Measurements from ENCODE around the gene NFAT5.

DNA sequence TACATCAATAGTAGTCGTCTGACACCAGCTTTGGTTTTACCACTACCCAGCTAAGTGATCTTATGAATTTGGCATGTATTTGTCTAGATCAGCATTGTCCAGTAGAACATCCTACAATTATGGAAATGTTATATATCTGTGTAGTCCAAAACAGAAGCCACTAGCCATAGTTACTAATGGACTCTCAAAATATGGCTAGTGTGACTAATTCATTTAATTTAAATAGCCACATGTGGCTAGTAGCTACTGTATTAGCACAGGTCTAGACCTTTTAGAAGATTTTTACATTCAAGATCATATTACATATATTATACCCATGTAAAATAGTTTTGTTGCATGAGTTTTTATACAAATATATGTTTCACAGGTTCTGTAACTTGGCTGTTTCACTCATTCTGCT is 27.0 kb upstream of the NFAT5 start:
- TF ChIP-seq POLR2A (IDR thresholded peaks at IDR 0.05), result no peak
- TF ChIP-seq, protein P1, sequence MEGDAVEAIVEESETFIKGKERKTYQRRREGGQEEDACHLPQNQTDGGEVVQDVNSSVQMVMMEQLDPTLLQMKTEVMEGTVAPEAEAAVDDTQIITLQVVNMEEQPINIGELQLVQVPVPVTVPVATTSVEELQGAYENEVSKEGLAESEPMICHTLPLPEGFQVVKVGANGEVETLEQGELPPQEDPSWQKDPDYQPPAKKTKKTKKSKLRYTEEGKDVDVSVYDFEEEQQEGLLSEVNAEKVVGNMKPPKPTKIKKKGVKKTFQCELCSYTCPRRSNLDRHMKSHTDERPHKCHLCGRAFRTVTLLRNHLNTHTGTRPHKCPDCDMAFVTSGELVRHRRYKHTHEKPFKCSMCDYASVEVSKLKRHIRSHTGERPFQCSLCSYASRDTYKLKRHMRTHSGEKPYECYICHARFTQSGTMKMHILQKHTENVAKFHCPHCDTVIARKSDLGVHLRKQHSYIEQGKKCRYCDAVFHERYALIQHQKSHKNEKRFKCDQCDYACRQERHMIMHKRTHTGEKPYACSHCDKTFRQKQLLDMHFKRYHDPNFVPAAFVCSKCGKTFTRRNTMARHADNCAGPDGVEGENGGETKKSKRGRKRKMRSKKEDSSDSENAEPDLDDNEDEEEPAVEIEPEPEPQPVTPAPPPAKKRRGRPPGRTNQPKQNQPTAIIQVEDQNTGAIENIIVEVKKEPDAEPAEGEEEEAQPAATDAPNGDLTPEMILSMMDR (IDR thresholded peaks at IDR 0.05), result no peak

All from testis (tissue), 2 donors.